Right lobe of liver (tissue), 4 donors: ENCODE data around the gene B4GAT1.

Experiments
- CTCF ChIP-seq, 4 donors: fragments of 200-600 bp in 3 of 4; fragments of 450-650 bp in 1 of 4; IDR thresholded peaks; one replicate each; pipeline versions ENCODE4 v1.5.1 to v1.8.0; 2016 to 2022; ENCODE audit warnings: antibody characterized with exemption in 4 of 4, mild to moderate bottlenecking in 2 of 4
- POLR2A ChIP-seq: fragments of 450-650 bp; IDR thresholded peaks from one replicate; pipeline ENCODE4 v1.6.1; 2017; ENCODE audit warnings: antibody characterized with exemption, mild to moderate bottlenecking
- donor health status: DM: no; HTN: no; CAD: no.
- donor health status: DM: no; HTN: no; CAD: no.
- donor health status: DM: no; HTN: yes; CAD: no.

GRCh38 chr11:66327171-66328030 lies 20.0 kb downstream of the B4GAT1 start:
- TF ChIP-seq CTCF (IDR thresholded peaks at IDR 0.05) (no peak), POLR2A (no peak)
